HFFc6 (cell line): Measurements from ENCODE around the gene AK2. TPM values are rescaled to one million over a fixed set of nuclear protein-coding genes. Genes with fewer than 3 reads are reported as not detected.

ENCODE experiments used
- DNase-seq: peaks from one replicate; pipeline ENCODE4 v3.0.0-alpha.2; 2018
- H3K27ac Mint-ChIP-seq: 2 replicates; pipeline ENCODE4 v1.8.0; 2020; ENCODE audit warnings: mild to moderate bottlenecking, mixed read lengths
- H3K27me3 Mint-ChIP-seq: 2 replicates; pipeline ENCODE4 v1.8.0; 2021; ENCODE audit warnings: mild to moderate bottlenecking, moderate library complexity, mixed read lengths; ENCODE audit not compliant: insufficient read depth
- H3K36me3 Mint-ChIP-seq: 2 replicates; pipeline ENCODE4 v1.8.0; 2021; ENCODE audit warnings: low read depth, mixed read lengths
- H3K4me1 Mint-ChIP-seq: 2 replicates; pipeline ENCODE4 v1.8.0; 2020; ENCODE audit warnings: low read depth, mixed read lengths
- H3K4me3 Mint-ChIP-seq: 2 replicates; pipeline ENCODE4 v1.8.0; 2020; ENCODE audit warnings: mild to moderate bottlenecking, moderate library complexity, mixed read lengths
- H3K9me3 Mint-ChIP-seq: 2 replicates; pipeline ENCODE4 v1.8.0; 2020; ENCODE audit warnings: mild to moderate bottlenecking, mixed read lengths
- CTCF ChIP-seq: fragments of 200-600 bp; sonication (generic); IDR thresholded peaks from 2 replicates; pipeline ENCODE4 v1.5.0; 2021; ENCODE audit warnings: antibody characterized with exemption, mild to moderate bottlenecking
- total RNA-seq, 6 experiments: library from RNA; stranded (reverse); fragmentation: NEBNext Ultra II Directional; extraction: Animal tissue kit (Norgen Biotek cat#: 25700); gene quantifications; 2 replicates in 1 of 6; 3 replicates in 5 of 6; pipeline ENCODE4 v1.2.3, GENCODE V29; 2021

AK2 gene
- total RNA-seq, 6 experiments from 2014 or later = 160 to 173 (median 168) TPM

- H3K36me3 Mint-ChIP-seq = no peaks in the 10 kb centered on the region
- peak overlapping the region; percentile 83 for H3K27ac Mint-ChIP-seq
- no peak for TF ChIP-seq CTCF
Measured at GRCh38 chr1:32965251-32965747, 71.4 kb downstream of the AK2 start.

GRCh38 chr1:32964461-32965250 lies 72.0 kb downstream of the AK2 start, which contains the start of gene RNF19B:
Gene RNF19B (minus strand): TSS chr1:32964809. CDS start chr1:32964685, 124 bp downstream.
- Mint-ChIP-seq H3K27ac (peak within 1 kb of the TSS; percentile 83), H3K9me3 (no peaks in the 10 kb centered on the region), H3K36me3 (no peaks in the 10 kb centered on the region), H3K4me1 (peaks cover 41% of the 10 kb centered on the region), H3K27me3 (no peaks in the 10 kb centered on the region; the same call in none of the 2 replicates), H3K4me3 (peak within 1 kb of the TSS; percentile 88)
- peak; percentile 90 for DNase-seq
- TF ChIP-seq CTCF = peak; percentile 69

More at GRCh38 chr1:32965251-32965747, 71.4 kb downstream of the AK2 start:
- peak overlapping the region; percentile 86 for H3K4me3 Mint-ChIP-seq
- no peaks in the 10 kb centered on the region; the same call in none of the 2 replicates for H3K27me3 Mint-ChIP-seq
- H3K9me3 Mint-ChIP-seq = no peaks in the 10 kb centered on the region
- peaks cover 44% of the 10 kb centered on the region for H3K4me1 Mint-ChIP-seq
- DNase-seq = no peak

- H3K4me3 Mint-ChIP-seq = peak overlapping the region; percentile 88
- no peaks in the 10 kb centered on the region; the same call in none of the 2 replicates for H3K27me3 Mint-ChIP-seq
- peaks cover 35% of the 10 kb centered on the region for H3K4me1 Mint-ChIP-seq
- no peaks in the 10 kb centered on the region for H3K36me3 Mint-ChIP-seq
- no peaks in the 10 kb centered on the region for H3K9me3 Mint-ChIP-seq
- no peak for TF ChIP-seq CTCF
- no peak overlapping the region for H3K27ac Mint-ChIP-seq
- DNase-seq = peak; percentile 46
Measured at GRCh38 chr1:32963746-32964460, 72.8 kb downstream of the AK2 start.

- no peak for DNase-seq
- no peaks in the 10 kb centered on the region for H3K36me3 Mint-ChIP-seq
- H3K27ac Mint-ChIP-seq = no peak overlapping the region
Measured at GRCh38 chr1:32962248-32962896, 74.3 kb downstream of the AK2 start.

More at GRCh38 chr1:32962248-32962896, 74.3 kb downstream of the AK2 start:
- no peak for TF ChIP-seq CTCF
- Mint-ChIP-seq H3K27me3 (no peaks in the 10 kb centered on the region; the same call in none of the 2 replicates), H3K4me3 (peak overlapping the region; percentile 88), H3K4me1 (peaks cover 22% of the 10 kb centered on the region), H3K9me3 (no peaks in the 10 kb centered on the region)
